Activated T-helper 9 cell treated with anti-CD3 and anti-CD28 coated beads, Interleukin-2, amount 50 U/mL, for 16 hours (primary cell): ENCODE results near the gene BASP1.
A peak's percentile ranks its signal among the peaks of the same experiment; 100 is the strongest.

Source experiments
- DNase-seq: peaks from one replicate; pipeline ENCODE4 v3.0.0-alpha.2; 2020; ENCODE audit warnings: low read depth

The BASP1 gene, protein sequence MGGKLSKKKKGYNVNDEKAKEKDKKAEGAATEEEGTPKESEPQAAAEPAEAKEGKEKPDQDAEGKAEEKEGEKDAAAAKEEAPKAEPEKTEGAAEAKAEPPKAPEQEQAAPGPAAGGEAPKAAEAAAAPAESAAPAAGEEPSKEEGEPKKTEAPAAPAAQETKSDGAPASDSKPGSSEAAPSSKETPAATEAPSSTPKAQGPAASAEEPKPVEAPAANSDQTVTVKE

DNA sequence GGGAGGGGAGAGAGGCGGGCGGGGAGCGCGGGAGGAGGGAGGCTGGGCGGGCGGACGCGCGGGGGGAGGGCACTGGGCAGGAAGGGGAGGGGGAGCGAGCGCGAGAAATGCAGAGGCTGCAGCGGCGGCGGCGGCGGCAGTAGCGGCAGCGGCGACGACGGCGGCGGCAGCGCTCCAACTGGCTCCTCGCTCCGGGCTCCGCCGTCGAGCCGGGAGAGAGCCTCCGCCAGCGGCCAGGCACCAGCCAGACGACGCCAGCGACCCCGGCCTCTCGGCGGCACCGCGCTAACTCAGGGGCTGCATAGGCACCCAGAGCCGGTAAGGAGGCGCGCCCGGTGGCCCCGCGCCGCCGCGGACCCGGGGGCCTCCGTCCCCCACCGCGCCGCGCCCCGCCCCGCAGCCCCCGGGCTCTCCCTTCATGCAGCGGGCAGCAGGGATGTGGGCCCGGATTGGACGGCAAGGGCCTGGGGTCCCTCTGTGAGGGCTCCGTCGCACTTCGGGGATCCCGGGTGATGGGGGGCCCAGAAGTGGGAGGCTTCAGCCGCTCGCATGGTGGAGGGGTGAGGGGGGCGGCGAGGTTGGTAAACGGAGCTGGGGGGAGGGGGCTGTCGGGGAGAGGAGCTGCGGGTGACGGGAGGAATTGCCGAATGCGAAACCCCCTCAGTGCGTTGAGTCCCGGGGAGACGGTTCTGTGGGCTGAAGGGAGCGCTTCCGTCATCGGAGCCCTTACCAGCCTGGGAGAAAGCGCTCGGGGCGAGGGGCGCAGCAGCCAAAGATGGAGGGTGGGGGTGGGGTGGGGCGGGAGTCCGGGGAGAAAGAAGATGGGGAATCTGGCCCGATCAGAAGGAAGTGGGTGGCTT, at the start of gene BASP1:
BASP1 (plus strand) TSS at position 139 of the 860 bp plus-strand sequence. CDS start 57,586 bp downstream, outside the sequence.
- no peak for DNase-seq

DNA sequence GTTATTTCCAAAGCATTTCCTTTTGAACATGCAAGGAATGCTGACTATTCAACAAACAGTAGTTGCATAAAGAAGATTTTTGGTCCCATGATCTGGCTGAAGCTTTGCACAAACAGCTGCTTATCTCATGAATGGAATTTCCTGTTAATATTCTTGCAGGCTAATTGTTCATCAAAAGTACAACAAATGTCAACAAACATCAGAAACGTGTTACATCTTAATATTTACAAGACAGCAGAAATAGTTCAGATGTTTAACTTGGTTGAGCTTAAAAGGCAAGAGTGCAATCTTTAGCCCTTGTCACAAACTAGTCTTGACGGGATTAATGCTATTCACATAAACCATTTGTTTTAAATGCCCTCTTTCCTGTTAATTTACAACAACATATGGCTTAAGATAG, 47.9 kb upstream of the BASP1 start:
- no peak for DNase-seq

DNA sequence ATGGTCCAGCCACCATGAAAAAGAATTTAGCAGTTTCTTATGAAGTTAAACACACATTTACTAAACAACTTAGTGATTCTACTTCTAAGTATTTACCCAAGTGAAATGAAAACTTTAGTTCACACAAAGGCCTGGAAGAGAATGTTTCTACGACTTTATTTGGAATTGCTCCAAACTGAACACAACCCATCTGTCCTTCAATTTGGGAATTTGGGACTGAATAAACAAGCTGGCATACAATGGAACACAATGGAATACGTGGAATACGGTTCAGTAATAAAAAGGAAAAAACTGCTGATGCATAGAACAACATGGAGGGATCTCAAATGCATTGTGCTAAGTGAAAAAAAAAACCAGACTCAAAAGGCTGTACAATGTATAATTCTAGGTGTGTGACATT, 44.6 kb upstream of the BASP1 start:
- DNase-seq = no peak

DNA sequence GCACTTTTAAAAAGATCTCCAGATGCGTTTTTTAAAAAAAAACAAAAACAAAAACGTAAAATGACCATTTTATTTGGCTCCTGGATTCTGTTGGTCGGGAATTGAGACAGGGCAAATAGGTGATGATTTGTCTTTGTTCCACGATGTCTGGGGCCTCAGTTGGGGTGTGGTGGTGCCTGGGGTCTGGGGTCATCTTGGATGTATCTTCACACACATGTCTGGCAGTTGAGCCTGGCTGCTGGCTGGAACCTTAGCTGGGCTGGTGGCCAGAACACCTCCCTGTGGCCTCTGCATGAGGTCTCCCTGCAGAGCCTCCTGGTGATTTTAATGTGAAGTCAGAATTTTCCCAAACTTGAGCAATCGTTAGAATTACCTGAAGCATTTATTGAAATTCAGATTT, 42.5 kb upstream of the BASP1 start:
- no peak for DNase-seq

DNA sequence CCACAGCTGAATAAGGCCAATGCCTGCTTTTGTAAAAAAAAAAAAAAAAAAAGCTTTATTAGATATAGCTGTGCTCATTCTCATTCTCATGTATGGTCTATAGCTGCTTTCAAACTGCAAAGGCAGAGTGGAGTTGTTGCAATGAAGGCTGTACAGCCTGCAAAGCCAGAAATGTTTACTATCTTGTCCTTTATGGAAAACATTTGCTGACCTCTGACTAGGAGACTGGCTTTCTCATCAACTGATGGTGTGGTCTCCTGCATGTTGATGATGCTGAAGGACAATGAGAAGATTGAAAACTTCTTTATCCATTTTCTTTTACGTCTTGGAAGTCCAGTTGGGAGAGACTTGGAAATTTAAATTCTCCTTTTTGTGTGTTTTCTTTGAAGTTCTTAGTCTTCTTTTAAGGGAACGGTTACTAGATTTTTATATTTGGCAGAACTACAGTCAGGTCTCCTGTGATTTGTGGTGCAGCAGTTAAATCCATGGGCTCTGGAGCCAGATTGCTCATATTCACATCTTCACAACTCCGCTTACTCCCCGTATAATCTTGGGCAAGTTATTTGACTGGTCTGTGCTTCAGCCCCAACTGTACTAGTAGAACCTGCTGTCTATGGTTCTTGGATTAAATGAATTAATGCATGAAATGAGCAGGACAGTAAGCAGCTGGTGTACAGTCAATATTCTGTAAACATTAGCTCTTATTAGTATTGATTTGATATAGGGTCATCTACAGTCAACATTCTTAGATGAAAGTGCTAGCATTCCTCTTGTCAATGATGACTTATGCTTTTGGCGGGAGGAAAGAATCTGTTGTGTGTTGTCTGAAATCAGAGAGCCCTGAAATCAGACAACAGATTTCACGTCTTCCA, 39.7 kb upstream of the BASP1 start:
- no peak for DNase-seq

DNA sequence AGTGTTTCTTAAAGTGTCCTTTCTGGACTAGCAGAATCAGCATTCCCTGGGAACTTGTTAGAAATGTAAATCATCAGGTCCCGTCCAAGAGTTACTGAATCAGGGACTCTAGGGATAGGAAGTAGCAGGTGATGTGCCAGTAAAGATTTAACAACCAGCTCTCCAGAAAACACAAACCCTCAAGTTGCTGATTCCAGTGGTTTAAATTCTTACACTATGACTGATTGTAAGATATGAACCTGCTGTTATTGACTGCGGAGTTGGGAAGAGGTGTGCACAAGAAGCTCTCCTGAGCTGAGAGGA, 39.1 kb upstream of the BASP1 start:
- no peak for DNase-seq

DNA sequence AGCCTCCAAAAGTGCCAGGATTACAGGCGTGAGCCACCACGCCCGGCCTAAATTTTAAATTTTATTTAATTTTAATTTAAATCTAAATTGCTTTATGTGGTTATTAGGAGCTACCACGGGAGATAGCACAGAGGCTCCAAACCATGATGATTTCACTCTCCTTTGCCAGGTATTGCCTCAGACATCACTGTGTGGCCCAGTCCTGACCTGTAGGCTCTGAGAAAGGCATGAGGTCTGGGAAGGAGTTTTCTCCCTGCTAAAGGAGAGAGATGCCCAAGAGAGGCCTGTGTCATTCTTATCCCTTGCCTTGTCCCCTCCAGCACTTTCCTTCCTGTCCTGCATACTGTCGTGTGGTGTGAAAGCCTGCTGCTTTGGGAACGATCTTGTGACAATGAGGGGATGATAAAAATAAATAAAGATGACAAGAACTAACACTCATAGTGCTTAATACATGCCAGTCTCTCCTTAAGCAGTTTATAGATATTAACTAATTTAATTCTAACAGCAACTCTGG, 37.0 kb upstream of the BASP1 start:
- DNase-seq = no peak

DNA sequence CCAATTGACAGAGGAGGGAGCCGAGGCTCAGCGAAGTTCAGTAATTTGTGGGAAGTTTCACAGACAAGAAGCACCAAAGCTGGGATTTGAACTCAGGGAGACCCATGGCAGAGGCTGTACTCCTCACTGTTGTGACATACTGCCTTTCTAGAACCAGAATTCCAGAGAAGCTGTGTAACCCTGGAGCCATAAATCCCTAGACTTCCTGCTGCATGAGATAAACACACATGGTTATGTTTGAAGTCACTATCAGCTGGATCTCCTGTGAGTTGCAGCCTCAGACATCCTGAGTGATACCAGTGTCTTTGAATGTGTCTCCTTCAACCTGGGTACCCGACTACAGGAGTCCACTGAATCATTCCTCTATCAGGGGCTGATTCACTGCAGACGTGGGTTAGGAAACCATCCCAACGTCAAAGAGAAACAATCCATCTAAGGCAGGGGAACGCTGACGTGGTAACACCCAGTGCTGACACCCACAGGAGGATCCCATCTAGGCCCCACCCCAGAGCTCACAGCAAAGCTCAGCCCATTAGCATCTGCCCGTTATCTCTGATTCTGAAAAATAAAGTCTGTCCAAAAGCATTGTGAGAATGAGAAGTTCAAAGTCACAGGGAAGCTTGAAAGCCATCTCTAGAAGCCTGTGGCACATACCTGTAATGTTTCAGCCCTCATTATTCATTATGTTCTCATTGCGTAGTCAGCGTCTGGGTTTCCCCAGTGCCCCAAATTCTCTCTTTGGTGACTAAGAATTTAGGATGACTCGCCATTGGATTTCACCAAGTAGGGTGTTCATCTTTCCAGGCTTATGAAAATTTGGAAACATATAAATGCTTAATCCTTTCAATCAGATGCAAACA, 36.3 kb upstream of the BASP1 start:
- DNase-seq = no peak

DNA sequence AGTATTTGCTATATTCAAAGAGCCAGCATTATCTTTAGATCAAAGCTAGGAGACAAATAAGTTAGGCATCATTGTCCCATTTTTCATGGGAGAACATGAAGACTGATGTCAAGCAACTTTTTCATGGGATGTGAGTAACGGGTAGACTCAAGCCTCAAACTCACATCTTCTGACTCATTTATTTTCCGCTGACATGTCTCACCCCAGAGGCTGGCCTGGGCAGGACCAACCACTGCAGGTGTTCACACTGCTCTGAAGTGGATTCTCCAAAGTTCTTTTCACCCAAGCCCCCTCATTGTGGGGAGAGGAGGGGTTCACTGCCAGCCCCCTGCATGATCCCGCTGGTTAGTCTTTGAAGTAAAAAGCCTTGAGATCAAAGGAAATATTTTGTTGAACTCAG, 34.9 kb upstream of the BASP1 start:
- no peak for DNase-seq

DNA sequence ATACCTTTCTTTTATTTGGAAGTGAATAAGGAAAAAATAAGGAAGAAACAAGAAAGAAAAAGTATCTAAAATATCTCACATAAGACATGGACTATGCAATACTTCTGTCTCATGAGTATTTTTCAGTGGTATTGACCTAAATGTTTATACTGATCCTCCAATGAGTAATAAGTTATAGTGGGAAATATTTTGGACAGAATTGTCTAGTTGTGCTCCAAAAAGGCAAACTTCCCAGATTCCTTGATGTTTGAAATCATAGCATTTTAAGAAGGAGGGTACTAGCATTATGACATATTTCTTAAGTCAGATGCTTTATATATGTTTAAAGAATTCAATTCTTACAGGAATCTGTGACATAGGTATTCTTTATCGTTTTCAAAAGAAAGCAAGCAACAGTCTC, 34.5 kb upstream of the BASP1 start:
- no peak for DNase-seq

DNA sequence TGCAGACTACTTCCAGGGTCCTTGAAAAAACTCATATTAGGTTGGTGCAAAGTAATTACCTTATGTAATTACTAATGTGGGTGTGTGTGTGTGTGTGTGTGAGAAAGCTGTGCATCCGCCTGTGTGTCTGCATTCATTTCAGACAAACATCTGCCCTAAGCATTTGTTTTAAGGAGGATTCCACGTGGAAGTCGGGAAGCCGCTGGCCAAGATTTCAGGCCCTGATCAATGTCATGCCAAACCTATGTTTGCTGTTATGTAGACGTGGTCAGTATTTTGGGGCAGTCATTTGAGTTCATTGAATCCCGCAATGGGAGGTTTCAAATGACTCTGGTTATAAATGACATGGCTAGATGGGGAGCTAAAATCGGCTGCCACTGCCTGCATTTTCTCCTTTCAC, 33.6 kb upstream of the BASP1 start:
- DNase-seq = no peak

DNA sequence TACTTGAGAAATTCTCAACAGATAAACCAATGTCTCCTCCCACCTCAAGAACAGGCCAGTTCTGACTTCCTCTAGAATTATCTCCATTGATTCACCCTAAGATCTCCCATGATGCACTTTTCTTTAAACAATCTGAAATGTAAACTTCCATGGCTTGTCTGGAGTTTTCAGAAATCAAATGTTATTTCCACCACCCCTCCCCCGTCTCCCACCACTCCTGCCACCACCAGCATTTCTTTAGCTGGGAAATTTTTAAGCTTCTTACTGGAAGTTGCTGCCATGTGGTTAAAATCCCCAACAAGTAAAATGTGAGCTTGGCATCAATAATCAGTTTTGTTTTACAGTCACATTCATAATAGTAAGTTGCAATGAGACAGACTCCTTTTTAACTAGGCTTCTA, 32.8 kb upstream of the BASP1 start:
- DNase-seq = no peak

DNA sequence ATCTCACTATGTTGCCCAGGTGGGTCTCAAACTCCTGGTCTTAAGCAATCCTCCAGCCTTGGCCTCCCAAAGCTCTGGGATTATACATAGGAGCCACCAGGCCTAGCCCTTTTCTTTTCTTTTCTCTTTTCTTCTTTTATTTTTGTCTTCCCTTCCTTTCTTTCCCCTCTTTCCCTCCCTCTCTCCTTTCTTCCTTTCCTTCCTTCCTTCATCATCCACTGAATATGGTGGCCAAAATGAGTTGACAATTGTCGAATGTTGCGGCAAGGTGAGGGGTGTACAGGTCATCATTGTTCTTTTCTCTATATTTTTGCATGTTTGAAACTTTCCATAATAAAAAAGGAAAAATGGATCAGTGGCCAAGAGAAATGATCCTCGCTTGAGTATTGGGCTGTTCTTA, 32.1 kb upstream of the BASP1 start:
- no peak for DNase-seq

DNA sequence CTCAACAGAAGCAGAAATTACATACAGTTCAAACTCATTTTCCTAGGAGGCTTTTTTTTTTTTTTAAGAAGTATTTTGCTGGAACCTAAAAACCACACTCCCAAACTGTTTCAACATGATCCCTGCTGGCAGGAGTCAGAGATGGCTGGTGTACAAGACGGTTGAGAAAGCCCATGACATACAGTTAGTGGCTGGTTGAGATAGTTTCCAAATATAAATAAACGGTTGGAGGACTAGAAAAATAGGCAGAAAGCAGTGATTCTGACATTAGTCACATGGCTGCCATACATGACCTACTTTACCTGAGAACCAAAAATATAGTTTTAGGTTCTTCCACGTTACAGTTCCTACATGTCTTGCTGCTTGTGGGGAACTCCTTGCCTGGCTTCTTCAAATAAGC, 31.7 kb upstream of the BASP1 start:
- no peak for DNase-seq

DNA sequence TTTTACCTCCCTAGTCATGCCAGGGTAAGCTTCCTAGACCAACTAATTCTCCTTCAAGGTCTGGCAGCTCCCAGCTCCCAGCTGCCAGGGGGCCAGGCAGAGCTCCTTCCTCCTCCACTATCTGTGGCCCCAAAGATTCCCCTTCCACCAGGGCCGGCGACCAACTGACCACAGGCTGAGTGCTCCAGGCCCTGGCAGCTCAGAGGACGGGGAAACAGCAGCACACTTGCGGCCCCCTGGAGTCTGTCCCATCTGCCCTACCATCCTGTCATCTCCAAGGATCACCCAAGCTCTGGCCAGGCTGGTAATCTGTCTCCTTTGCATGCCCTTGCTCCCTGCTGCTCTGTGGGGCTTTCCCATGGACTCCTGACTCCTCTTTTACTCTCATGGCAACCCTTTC, 31.2 kb upstream of the BASP1 start:
- DNase-seq = no peak

DNA sequence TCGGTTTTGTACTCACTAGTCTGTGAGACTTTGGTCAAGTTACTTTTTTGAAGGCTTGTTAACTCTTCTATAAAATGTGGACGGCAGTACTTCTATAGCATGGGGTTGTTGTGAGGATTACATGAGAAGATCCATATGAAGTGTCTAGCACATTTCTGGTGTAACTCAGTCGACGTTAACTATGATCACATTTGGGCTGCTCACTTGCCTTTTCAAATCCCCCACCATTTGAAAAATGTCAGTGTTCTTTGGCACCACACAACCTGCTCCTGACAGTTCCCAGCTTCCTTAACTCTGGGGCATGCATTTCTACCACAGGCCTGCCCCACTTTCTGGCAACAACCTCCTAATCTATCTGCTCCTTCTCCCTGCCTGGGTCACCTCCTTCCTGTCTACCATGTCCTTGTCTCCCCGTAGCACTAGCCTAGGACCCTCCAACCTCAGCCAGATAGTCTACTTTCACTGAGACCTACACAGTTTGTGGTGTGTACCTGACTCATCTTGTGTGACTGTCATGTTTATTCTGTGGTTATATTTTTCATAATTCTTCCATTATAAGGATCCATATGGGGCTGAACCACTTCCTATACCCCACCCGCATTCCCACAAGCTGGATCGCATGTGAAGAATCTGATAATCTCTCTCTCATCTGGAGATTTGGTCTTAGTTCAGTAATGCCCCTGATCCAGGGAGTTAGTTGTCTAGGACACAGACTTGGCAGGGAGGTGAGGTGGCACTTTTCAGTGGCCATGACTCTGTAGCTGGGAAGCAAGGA, 30.2 kb upstream of the BASP1 start:
- no peak for DNase-seq

DNA sequence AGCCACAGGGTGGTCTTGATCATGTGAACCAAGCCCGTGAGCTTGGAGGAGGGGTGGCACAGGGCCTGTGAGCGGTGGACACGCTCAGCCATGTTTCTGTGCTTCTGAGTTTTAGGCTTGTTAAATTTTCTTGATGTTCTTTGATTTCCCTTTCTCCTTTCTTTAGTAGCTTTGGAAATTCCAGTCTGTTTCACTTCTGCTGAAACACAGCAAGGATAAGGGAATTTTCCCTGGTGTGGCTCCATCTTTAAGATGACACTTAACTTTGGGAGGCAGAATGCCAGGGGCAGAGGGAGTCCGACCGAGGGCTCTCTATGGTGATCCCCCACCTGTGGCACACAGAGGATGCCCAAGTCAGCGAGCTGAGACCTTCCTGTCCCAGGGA, 29.7 kb upstream of the BASP1 start:
- no peak for DNase-seq

DNA sequence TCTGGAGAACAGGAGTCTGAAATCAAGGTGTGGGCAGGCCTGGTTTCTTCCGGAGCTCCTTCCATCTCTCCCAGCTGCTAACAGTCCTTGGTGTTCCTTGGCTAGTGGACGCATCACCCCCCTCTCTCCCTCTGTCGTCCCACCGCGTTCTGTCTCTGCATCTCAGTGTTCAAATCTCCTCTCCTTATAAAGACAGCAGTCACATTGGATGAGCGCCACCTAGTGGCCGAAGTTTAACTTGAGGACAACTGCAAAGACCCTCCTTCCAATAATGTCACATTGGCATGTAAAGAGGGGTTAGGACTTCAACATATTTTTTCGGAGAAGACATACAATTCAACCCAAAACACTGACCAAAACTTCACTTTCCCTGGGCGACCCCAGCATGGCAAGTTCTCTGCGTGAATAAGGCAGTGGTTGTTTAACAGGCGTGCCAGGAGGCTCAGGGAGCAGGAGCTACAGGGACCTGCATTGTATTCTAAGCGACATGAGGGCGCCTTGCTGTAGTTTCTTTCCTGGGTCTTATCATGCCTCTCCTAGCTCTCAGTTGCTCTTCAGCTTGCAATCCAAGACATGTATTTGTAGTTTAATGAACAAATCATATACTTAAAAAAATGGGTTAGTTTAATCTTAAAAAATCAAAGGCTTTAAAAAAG, 27.9 kb upstream of the BASP1 start:
- peak; percentile 19 for DNase-seq

DNA sequence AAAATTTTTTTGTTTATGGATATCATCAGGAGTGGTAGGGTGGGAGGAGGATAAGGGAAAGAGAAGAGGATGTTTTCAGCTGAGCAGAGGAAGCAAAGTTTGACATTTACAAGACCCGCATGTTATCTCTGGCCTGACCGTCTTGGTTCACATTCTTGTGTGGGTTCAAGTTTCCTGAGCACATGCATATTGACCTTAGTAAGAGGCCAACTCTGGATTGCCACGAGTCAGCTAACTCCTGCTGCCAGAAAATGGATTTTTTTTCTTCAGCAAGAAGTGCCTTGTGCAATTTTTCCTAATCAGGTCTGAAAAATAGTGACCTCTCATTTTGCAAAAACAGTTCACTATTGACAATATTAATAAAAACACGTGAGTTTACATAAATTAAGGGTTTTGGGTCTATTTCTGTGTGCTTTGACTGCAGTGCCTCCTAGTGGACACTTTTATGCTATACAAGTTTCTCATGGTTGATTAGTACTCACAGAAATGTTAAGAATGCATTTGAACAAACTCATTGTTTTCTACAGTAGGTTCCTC, 27.1 kb upstream of the BASP1 start:
- no peak for DNase-seq

DNA sequence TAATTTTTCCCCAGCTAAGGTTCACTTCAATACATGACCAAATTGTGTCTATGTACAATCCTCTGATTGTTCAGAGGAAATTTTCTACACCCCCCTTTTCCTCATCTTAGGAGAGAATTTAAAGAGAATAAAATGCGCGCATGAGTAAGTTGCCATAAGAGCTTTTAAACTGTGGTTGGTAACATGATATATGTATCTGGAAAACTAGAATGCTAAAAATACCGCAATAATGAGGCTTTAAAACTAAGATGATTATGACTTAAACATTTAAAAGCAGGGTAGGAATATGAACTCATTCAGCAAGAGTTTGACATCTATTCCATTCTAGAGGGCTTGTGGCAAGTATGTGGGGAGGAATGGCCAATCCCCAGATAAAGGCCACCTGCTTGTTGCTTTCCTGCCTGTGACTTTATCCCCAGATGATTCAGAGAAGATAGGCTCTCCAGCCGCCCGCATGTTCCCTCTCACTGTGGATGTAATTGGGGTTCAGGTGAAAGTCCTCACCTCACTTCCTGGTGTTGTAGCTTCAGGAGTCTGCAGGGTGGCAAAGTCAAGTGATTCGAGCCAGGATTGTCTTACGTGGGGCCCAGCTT, 26.5 kb upstream of the BASP1 start:
- no peak for DNase-seq
